ENCODE results near the gene ATRN. TPM values are rescaled to one million over a fixed set of nuclear protein-coding genes. Genes with fewer than 3 reads are reported as not detected.

Gene ATRN
- total and polyA plus RNA-seq, 2 donors (not counting 3 experiments of a cell fraction or from before 2014, with no cell fraction given): 32.3 to 33.1 TPM

- POLR2A ChIA-PET: no interaction called here
- no TSS peak for BruUV-seq (replicated peaks)
- H3K36me3 ChIP-seq (ENCODE audit: control insufficient read depth in 2 of 2, extremely low read depth in 1 of 2, insufficient read depth in 2 of 2, low read length in 2 of 2): no peaks in the 10 kb centered on the region
These were observed 163.2 kb downstream of the ATRN start for GRCh38 chr20:3633913-3634478.

More at GRCh38 chr20:3633913-3634478, 163.2 kb downstream of the ATRN start:
- Histone ChIP-seq H3K4me1 (ENCODE audit: control insufficient read depth, extremely low read depth, insufficient read depth, low read length) (no peaks in the 10 kb centered on the region), H3K79me2 (ENCODE audit: control insufficient read depth, insufficient read depth, low read length) (no peaks in the 10 kb centered on the region), H4K20me1 (replicated peaks; ENCODE audit: control insufficient read depth, extremely low read depth, insufficient read depth, low read length) (no peaks in the 10 kb centered on the region), H3K4me2 (ENCODE audit: insufficient read depth, low read length) (no peak overlapping the region), H3K9me1 (replicated peaks; ENCODE audit: control insufficient read depth, extremely low read depth, insufficient read depth, low read length) (no peaks in the 10 kb centered on the region), H3K9me3 (replicated peaks; ENCODE audit: control insufficient read depth, insufficient read depth, low read length) (no peaks in the 10 kb centered on the region), H3K9ac (replicated peaks; ENCODE audit: extremely low read depth, insufficient read depth, low read length) (no peak overlapping the region), H3K4me3 (replicated peaks in 1 of 3; ENCODE audit: insufficient read depth in 1 of 3, low read depth in 1 of 3, low read length in 3 of 3) (no peak overlapping the region), H3K27me3 (ENCODE audit: control insufficient read depth in 2 of 2, insufficient read depth in 2 of 2, low read length in 2 of 2) (no peaks in the 10 kb centered on the region), H3K27ac (ENCODE audit: insufficient read depth, low read depth, low read length) (no peak overlapping the region), H2AFZ (ENCODE audit: low read depth, low read length) (no peak overlapping the region)
- dilution Hi-C loops (cut with MboI; ENCODE audit: extremely low pct_ligation_motif_present, low sequenced_read_pairs): no loop called here
- DNase-seq (ENCODE audit: low read depth, low spot score): no peak
- intact Hi-C loops (cut with micrococcal nuclease): loop anchor here (2.0 kb wide), 1 partner anchor 71 kb away; no protein-coding TSS in a partner anchor
- no peak for FAIRE-seq
- CTCF ChIA-PET: interaction anchor here (0.8 to 2.1 kb wide), 3 partner anchors 10 to 70 kb away, joined by 3 to 11 read pairs (median 3); no protein-coding TSS in a partner anchor
- TF ChIP-seq POLR2A (IDR thresholded peaks at IDR 0.05; ENCODE audit: low read depth, low read length): no peak
- TF ChIP-seq MYC (IDR thresholded peaks at IDR 0.05; ENCODE audit: low read depth, low read length): no peak
- TF ChIP-seq GATA2 (IDR thresholded peaks at IDR 0.05; ENCODE audit: insufficient read depth, insufficient read length, low read depth, low read length): no peak
- TF ChIP-seq EZH2 (IDR thresholded peaks at IDR 0.05; ENCODE audit: borderline replicate concordance, low read depth, low read length, severe bottlenecking): no peak
- no peak for TF ChIP-seq MAX (IDR thresholded peaks at IDR 0.05; ENCODE audit: insufficient read depth, insufficient read length)
- TF ChIP-seq CTCF (IDR thresholded peaks at IDR 0.05; ENCODE audit: extremely low read depth in 1 of 2, insufficient read depth in 1 of 2, low read depth in 1 of 2, low read length in 2 of 2): no peak
- no peak for TF ChIP-seq POLR2AphosphoS5 (IDR thresholded peaks at IDR 0.05; ENCODE audit: insufficient read depth, low read depth, low read length)
- no peak for TF ChIP-seq JUN (IDR thresholded peaks at IDR 0.05; ENCODE audit: borderline replicate concordance, insufficient read depth, insufficient read length, low read depth)
